Skeletal muscle tissue (tissue), 4 donors: Measurements from ENCODE around the gene NNT. TPM values are rescaled to one million over a fixed set of nuclear protein-coding genes. Genes with fewer than 3 reads are reported as not detected.

Source experiments
- H3K27ac ChIP-seq: one replicate; pipeline ENCODE4 v1.7.0; 2013; ENCODE audit warnings: mild to moderate bottlenecking, low read depth, low read length, inconsistent platforms
- H3K27me3 ChIP-seq, 3 donors: one replicate each; pipeline ENCODE4 v1.7.0; 2013; ENCODE audit warnings: low read length in 3 of 3; ENCODE audit not compliant: control insufficient read depth in 3 of 3, insufficient read depth in 3 of 3
- H3K36me3 ChIP-seq, 3 donors: one replicate each; pipeline ENCODE4 v1.7.0; 2013; ENCODE audit warnings: low read length in 3 of 3; ENCODE audit not compliant: control insufficient read depth in 3 of 3, insufficient read depth in 3 of 3
- H3K4me1 ChIP-seq, 3 donors: one replicate each; pipeline ENCODE4 v1.7.0; 2013; ENCODE audit warnings: low read length in 3 of 3, mild to moderate bottlenecking in 3 of 3; ENCODE audit not compliant: control insufficient read depth in 3 of 3, insufficient read depth in 3 of 3
- H3K4me3 ChIP-seq, 3 donors: one replicate each; pipeline ENCODE4 v1.7.0; 2013; ENCODE audit warnings: low read length in 3 of 3
- H3K9ac ChIP-seq, 3 donors: one replicate each; pipeline ENCODE4 v1.7.0; 2013; ENCODE audit warnings: low read length in 3 of 3, mild to moderate bottlenecking in 3 of 3, moderate library complexity in 2 of 3, low read depth in 1 of 3
- H3K9me3 ChIP-seq, 3 donors: one replicate each; pipeline ENCODE4 v1.7.0; 2013; ENCODE audit warnings: low read length in 3 of 3; ENCODE audit not compliant: control insufficient read depth in 3 of 3
- total RNA-seq: library from RNA; depleted of rRNA; stranded (reverse); fragments of >200 nt; gene quantifications from one replicate; pipeline ENCODE4 v1.2.3, GENCODE V29; 2014
- donor health status: Osteomylitis.

The NNT gene
- total RNA-seq, 1 donor from 2014 or later: 116 TPM

- H3K4me3 ChIP-seq: no peak overlapping the region
- peaks cover 11 to 20% (median 16%) of the 10 kb centered on the region in 3 donors for H3K36me3 ChIP-seq
- no peak overlapping the region for H3K27ac ChIP-seq
- H3K27me3 ChIP-seq: no peaks in the 10 kb centered on the region
- no peaks in the 10 kb centered on the region for H3K9me3 ChIP-seq
- H3K9ac ChIP-seq: no peak overlapping the region
- peaks cover 6 to 13% (median 11%) of the 10 kb centered on the region in 3 donors for H3K4me1 ChIP-seq
Observed at GRCh38 chr5:43619380-43619779, 16.4 kb downstream of the NNT start.

- Histone ChIP-seq H3K9me3 (no peaks in the 10 kb centered on the region), H3K4me1 (peaks cover 6 to 13% (median 11%) of the 10 kb centered on the region in 3 donors), H3K36me3 (peaks cover 11 to 20% (median 16%) of the 10 kb centered on the region in 3 donors), H3K9ac (no peak overlapping the region), H3K27ac (no peak overlapping the region), H3K4me3 (no peak overlapping the region), H3K27me3 (no peaks in the 10 kb centered on the region)
Observed at GRCh38 chr5:43619911-43620310, 16.9 kb downstream of the NNT start.

- peaks cover 11 to 17% (median 16%) of the 10 kb centered on the region in 3 donors for H3K36me3 ChIP-seq
- H3K27me3 ChIP-seq: no peaks in the 10 kb centered on the region
- H3K9me3 ChIP-seq: no peaks in the 10 kb centered on the region
- H3K27ac ChIP-seq: no peak overlapping the region
- peaks cover 6 to 13% (median 9%) of the 10 kb centered on the region in 3 donors for H3K4me1 ChIP-seq
- H3K4me3 ChIP-seq: no peak overlapping the region
- no peak overlapping the region for H3K9ac ChIP-seq
Observed at GRCh38 chr5:43620944-43621505, 18.0 kb downstream of the NNT start.

GRCh38 chr5:43622074-43622473 is 19.1 kb downstream of the NNT start:
- Histone ChIP-seq H3K27me3 (no peaks in the 10 kb centered on the region), H3K4me1 (peaks cover 5 to 11% (median 8%) of the 10 kb centered on the region in 3 donors), H3K9ac (no peak overlapping the region), H3K4me3 (no peak overlapping the region), H3K27ac (no peak overlapping the region), H3K36me3 (peaks cover 11 to 16% (median 13%) of the 10 kb centered on the region in 3 donors), H3K9me3 (no peaks in the 10 kb centered on the region)

GRCh38 chr5:43623048-43623680 is 20.2 kb downstream of the NNT start:
- Histone ChIP-seq H3K9ac (no peak overlapping the region), H3K27ac (no peak overlapping the region), H3K27me3 (no peaks in the 10 kb centered on the region), H3K4me1 (peaks cover 2 to 9% (median 9%) of the 10 kb centered on the region in 3 donors), H3K9me3 (no peaks in the 10 kb centered on the region), H3K36me3 (peaks cover 11 to 14% (median 13%) of the 10 kb centered on the region in 3 donors), H3K4me3 (no peak overlapping the region)

- Histone ChIP-seq H3K4me1 (peaks cover 4 to 8% (median 7%) of the 10 kb centered on the region in 3 donors), H3K36me3 (peaks cover 6 to 17% (median 7%) of the 10 kb centered on the region in 3 donors), H3K27ac (no peak overlapping the region)
Observed at GRCh38 chr5:43627028-43627427, 24.0 kb downstream of the NNT start.

GRCh38 chr5:43631182-43631910 is 28.4 kb downstream of the NNT start:
- Histone ChIP-seq H3K36me3 (peaks cover 0 to 23% (median 3%) of the 10 kb centered on the region in 3 donors), H3K27me3 (no peaks in the 10 kb centered on the region), H3K4me1 (peaks cover 19 to 28% (median 22%) of the 10 kb centered on the region in 3 donors), H3K27ac (peak overlapping the region; percentile 53), H3K4me3 (no peak overlapping the region), H3K9ac (peak overlapping the region in 1 of 3 donors; percentile 11), H3K9me3 (no peaks in the 10 kb centered on the region)

More at GRCh38 chr5:43627028-43627427, 24.0 kb downstream of the NNT start:
- Histone ChIP-seq H3K4me3 (no peak overlapping the region), H3K9me3 (no peaks in the 10 kb centered on the region), H3K9ac (no peak overlapping the region), H3K27me3 (no peaks in the 10 kb centered on the region)

- Histone ChIP-seq H3K9me3 (no peaks in the 10 kb centered on the region), H3K4me1 (peaks cover 21 to 32% (median 21%) of the 10 kb centered on the region in 3 donors), H3K9ac (no peak overlapping the region), H3K4me3 (no peak overlapping the region), H3K27me3 (no peaks in the 10 kb centered on the region), H3K36me3 (peaks cover 0 to 24% (median 3%) of the 10 kb centered on the region in 3 donors), H3K27ac (no peak overlapping the region)
Observed at GRCh38 chr5:43634621-43635020, 31.6 kb downstream of the NNT start.

GRCh38 chr5:43635374-43635773 is 32.4 kb downstream of the NNT start:
- H3K27ac ChIP-seq: no peak overlapping the region
- no peaks in the 10 kb centered on the region for H3K27me3 ChIP-seq
- H3K36me3 ChIP-seq: peaks cover 0 to 26% (median 3%) of the 10 kb centered on the region in 3 donors

GRCh38 chr5:43636076-43636475 is 33.1 kb downstream of the NNT start:
- no peak overlapping the region for H3K4me3 ChIP-seq
- no peak overlapping the region for H3K27ac ChIP-seq
- H3K9me3 ChIP-seq: no peaks in the 10 kb centered on the region
- H3K4me1 ChIP-seq: peaks cover 18 to 29% (median 21%) of the 10 kb centered on the region in 3 donors
- H3K27me3 ChIP-seq: no peaks in the 10 kb centered on the region
- H3K36me3 ChIP-seq: peaks cover 0 to 22% (median 3%) of the 10 kb centered on the region in 3 donors
- H3K9ac ChIP-seq: no peak overlapping the region

More at GRCh38 chr5:43635374-43635773, 32.4 kb downstream of the NNT start:
- Histone ChIP-seq H3K9ac (no peak overlapping the region), H3K9me3 (no peaks in the 10 kb centered on the region), H3K4me3 (no peak overlapping the region), H3K4me1 (peaks cover 21 to 32% (median 21%) of the 10 kb centered on the region in 3 donors)
